ENCODE results near the gene HCST.

The HCST gene

GRCh38 chr19:35943321-35944301 is 41.3 kb downstream of the HCST start:
- H3K4me3 ChIP-seq (ENCODE audit: low read depth, low read length), result no peak overlapping the region
- TF ChIP-seq CTCF (IDR thresholded peaks at IDR 0.05; ENCODE audit: borderline replicate concordance, insufficient read depth, low read depth, low read length), result no peak

GRCh38 chr19:35944556-35944955 is 42.2 kb downstream of the HCST start:
- TF ChIP-seq CTCF (IDR thresholded peaks at IDR 0.05; ENCODE audit: borderline replicate concordance, insufficient read depth, low read depth, low read length), result no peak
- H3K4me3 ChIP-seq (ENCODE audit: low read depth, low read length), result no peak overlapping the region

GRCh38 chr19:35945121-35945790 is 42.9 kb downstream of the HCST start:
- no peak for TF ChIP-seq CTCF (IDR thresholded peaks at IDR 0.05; ENCODE audit: borderline replicate concordance, insufficient read depth, low read depth, low read length)
- H3K4me3 ChIP-seq (ENCODE audit: low read depth, low read length), result no peak overlapping the region

GRCh38 chr19:35946203-35946602 is 43.9 kb downstream of the HCST start:
- H3K4me3 ChIP-seq (ENCODE audit: low read depth, low read length), result no peak overlapping the region
- no peak for TF ChIP-seq CTCF (IDR thresholded peaks at IDR 0.05; ENCODE audit: borderline replicate concordance, insufficient read depth, low read depth, low read length)

GRCh38 chr19:35949131-35949530 is 46.8 kb downstream of the HCST start:
- no peak overlapping the region for H3K4me3 ChIP-seq (ENCODE audit: low read depth, low read length)
- no peak for TF ChIP-seq CTCF (IDR thresholded peaks at IDR 0.05; ENCODE audit: borderline replicate concordance, insufficient read depth, low read depth, low read length)
